Right ventricle myocardium superior (tissue), 1 donor: ENCODE measurements around the gene DHRS7. TPM values are rescaled to one million over a fixed set of nuclear protein-coding genes. Genes with fewer than 3 reads are reported as not detected.
"Not testable (repeated sequence)": the region's sequence is repeated elsewhere in the genome, so short reads cannot be mapped to it uniquely, and the experiment has no call there.

ENCODE experiments used
- ATAC-seq: fragments of 200-7000 bp; cut with Tn5 transposase; one replicate; pipeline ENCODE4 v1.9.1; 2020; ENCODE audit warnings: mild to moderate bottlenecking; ENCODE audit not compliant: poor library complexity
- DNase-seq: peaks from one replicate; pipeline ENCODE4 v3.0.0-alpha.2; 2020
- intact Hi-C: fragments of 100-400 bp; cut with DNase I; formaldehyde crosslinking; loops from one replicate; pipeline ENCODE4 v1.11.2; 2022
- total RNA-seq: library from RNA; stranded (reverse); fragmentation: NEBNext Ultra II Directional; extraction: Animal tissue kit (Norgen Biotek cat#: 25700); gene quantifications from one replicate; pipeline ENCODE4 v1.2.1, GENCODE V29; 2021
- donor health status: DM: no; HTN: yes; CAD: no; lungs with severe emphysema.

Gene DHRS7
- total RNA-seq, 1 donor from 2014 or later, result 34.4 TPM

GRCh38 chr14:60163693-60164092 is 1.5 kb downstream of the DHRS7 start:
- intact Hi-C loops, result loop anchor here (5.0 kb wide), 1 partner anchor 66 kb away; no protein-coding TSS in a partner anchor
- no peak for ATAC-seq
- DNase-seq, result no peak

DNA sequence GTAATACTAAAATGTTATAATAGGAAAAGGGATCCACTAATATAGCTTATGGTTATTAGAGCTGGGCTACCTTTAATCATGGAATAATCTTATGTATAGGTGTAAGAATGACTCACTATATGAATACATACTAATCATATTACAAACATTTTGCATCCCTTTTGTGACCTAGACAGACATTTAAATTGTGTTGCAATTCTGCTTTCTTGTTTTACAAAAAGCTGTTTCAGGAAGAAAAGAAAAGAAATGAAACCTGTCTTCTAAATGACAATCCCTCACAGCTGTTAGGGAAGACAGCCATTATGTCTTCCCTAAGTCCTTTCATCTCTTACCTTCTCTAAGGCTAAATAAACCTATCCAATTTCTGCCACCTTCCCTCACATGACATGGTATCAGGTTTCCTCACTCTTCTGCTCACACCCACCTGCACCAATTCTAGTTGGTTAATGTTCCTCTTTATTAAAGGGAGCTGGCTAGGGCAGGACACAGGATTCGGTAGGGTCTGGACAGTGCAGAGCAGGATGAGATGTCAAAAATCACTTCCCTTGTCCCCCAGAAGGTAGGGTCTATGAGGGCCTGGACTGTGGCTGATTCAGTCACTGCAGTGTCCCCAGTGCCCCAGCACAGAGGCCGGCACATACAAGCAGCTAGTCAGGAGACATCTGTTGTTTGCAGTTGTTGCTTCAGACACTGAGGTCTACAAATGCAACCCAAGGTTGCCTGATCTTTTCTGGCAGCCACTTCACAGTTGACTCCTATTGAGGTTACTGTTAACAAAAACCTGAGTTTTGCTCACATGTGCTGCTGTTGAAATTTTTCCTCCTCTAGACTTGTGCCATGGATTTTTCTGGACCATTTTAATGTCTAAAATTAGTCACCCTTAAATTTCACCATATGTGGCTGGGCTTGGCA is 3.7 kb downstream of the DHRS7 start:
- DNase-seq, result no peak
- no peak for ATAC-seq
- intact Hi-C loops, result loop anchor here (5.0 kb wide), 1 partner anchor 64 kb away; no protein-coding TSS in a partner anchor

DNA sequence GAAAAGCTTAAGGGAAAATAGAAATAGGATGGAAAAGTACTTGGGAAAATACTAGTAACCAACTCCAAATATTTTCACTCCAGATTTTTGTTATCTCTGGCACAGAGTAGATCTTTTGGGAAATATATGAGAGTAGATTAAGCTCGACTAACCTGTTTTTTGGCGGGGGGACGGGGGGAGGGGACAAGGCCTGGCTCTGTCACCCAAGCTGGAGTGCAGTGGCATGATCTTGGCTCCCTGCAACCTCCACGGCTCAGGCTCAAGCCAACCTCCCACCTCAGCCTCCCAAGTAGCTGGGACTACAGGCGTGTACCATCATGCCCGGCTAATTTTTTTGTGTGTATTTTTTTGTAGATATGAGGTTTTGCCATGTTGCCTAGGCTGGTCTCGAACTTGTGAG is 4.8 kb downstream of the DHRS7 start:
- ATAC-seq (no peak), DNase-seq (no peak)
- intact Hi-C loops, result loop anchor here (5.0 kb wide), 1 partner anchor 63 kb away; no protein-coding TSS in a partner anchor

DNA sequence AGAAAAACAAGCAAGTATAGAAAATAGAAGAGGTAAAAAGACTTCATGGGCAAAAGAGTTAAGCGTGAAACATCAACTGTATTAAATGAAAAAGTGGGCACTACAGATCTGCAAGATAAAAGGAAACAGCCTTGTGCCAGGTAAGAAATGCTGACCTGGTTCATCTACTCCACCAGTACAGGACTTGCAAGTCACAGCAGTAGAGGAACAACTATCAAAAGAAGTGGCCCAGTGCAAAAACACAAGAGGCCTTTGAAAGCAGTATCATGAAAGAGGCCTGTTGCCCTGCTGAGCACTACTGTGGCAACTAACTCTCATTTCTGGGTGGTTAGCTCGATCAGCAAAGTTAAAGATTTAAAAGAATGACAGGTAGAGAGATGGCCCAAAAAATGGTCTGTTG is 10.5 kb downstream of the DHRS7 start:
- intact Hi-C loops, result no loop called here
- DNase-seq, result no peak
- no peak for ATAC-seq

DNA sequence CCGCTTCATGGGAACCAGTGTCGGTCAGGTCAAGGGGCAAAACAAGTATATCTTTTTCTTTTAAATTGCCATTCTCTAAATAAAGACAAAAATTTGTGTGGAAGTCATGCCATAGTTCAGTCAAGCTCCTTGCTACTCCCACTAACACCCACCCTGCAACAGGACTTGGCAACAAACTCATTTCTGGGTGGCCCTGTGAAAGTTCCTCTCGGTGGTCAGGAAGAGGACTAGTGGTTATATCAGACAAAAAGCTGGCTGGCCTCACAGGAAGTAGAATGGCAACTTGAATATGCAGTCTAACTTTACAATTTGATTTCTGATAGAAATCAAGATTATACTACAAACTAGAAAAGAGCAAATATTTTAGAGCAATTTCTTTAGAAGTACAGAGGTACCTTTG is 11.2 kb downstream of the DHRS7 start:
- DNase-seq, result no peak
- ATAC-seq, result no peak
- intact Hi-C loops, result no loop called here

DNA sequence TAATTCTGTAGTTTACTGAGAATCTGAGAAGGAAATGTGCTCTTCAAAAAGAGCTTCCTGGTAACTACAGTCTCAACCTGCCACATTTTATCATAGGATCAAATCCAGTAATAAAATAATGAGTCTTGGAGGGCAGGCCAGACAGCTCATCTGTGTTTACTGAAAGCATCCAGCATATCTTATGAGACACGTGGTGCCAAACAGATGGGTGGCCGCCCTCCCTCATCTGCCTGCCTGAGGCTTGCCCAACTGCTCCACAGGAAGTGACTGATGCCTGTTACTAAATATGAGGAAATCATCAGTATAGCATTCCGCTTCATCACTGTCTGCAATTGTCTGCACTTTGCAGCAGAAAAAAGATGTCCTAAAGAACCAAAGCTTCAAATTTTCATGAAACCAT is 13.5 kb downstream of the DHRS7 start:
- ATAC-seq (peak; percentile 83), DNase-seq (peak; percentile 87)
- intact Hi-C loops, result no loop called here

DNA sequence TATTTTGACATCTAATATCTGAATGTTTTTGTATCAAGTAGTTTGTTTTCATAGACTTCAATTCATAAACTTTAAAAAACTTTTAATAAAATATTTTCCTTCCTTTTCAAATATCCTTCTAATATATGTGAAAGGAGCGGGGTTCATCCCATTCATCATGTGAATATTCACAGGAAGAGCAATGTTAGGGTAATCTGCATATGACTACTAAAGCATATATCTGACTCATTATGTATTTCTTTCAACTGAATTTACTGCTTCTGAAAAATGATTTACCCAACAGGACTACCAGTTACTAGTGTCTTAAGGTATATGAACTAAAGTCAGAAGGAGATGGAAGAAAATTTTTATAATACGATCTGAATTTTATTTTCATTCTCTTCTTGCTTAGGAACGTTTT is 30.5 kb downstream of the DHRS7 start:
- intact Hi-C loops, result no loop called here
- ATAC-seq, result no peak
- no peak for DNase-seq

- no peak for DNase-seq
- intact Hi-C loops, result no loop called here
- ATAC-seq, result no peak
Observed at GRCh38 chr14:60133487-60133886, 31.7 kb downstream of the DHRS7 start.

DNA sequence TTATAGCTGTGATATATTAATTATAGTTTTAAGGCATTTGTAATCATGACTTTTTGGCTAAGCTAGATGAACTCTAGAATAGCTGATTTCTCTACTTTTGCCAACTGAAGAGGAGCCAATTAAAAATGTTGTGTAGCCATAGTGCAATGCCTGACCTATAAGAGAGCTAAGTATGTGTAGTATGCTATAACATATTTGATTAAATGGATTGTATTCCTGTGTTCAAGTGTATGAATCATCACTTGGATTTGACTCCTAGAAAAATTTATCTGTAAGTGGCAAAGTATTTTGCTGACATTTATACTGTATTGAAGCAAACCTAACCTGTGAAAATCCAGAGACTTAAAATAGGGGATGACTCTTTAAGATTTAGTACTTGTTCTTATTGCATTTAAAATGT is 39.3 kb downstream of the DHRS7 start:
- intact Hi-C loops, result no loop called here

DNA sequence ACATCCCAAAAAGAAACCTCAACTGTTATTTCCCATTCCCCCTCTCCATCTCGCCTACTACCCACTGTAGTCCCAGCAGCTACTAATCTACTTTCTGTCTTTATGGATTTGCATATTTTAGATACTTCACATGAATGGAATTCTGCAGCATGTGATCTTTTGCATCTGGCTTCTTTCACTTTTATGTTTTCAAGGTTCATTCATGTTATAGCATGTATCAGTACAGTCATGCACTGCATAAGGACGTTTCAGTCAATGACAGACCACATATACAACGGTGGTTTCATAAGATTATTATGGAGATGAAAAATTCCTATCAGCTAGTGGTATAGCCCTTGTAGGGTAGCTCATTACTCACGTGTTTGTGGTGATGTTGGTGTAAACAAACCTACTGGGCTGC is 49.0 kb downstream of the DHRS7 start:
- intact Hi-C loops, result no loop called here
- ATAC-seq (no peak), DNase-seq (no peak)

More for the DNA sequence above, 39.3 kb downstream of the DHRS7 start:
- ATAC-seq (no peak), DNase-seq (no peak)

- intact Hi-C loops, result no loop called here
- ATAC-seq (no peak), DNase-seq (no peak)
Observed at GRCh38 chr14:60114881-60115280, 50.3 kb downstream of the DHRS7 start.

DNA sequence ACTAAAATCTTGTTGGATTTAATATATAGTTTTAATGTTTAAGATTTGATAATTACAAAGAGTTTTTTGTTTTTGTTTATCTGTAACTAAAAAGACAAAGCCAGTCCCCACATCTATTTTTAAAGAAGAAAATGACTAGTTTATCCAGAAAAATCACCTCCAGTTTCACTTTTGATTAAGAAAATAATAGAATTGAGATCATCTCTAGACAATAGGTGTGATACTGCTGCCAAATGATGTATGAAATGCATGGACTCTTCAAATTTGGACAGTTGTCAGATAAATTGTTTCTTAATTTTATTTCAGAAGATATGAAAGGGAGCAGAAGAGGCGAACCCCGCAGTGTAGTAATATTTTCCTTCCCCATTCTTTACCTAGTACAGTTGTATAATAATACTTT is 53.5 kb downstream of the DHRS7 start:
- DNase-seq, result no peak
- ATAC-seq, result no peak
- intact Hi-C loops, result no loop called here

DNA sequence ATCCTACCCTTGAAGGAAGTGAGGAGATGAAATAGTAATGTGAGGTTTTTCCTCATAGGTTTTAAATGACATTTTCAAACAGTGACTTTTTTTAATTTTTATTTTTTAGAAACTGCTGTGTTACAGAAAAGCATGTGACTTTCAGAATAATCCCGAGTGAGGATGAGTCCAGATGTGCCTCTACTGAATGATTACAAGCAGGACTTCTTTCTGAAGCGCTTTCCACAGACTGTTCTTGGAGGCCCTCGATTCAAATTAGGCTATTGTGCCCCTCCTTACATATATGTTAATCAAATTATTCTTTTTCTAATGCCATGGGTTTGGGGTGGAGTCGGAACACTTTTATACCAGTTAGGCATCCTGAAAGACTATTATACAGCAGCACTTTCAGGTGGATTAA is 57.7 kb downstream of the DHRS7 start:
- ATAC-seq, result no peak
- DNase-seq, result no peak
- intact Hi-C loops, result no loop called here

DNA sequence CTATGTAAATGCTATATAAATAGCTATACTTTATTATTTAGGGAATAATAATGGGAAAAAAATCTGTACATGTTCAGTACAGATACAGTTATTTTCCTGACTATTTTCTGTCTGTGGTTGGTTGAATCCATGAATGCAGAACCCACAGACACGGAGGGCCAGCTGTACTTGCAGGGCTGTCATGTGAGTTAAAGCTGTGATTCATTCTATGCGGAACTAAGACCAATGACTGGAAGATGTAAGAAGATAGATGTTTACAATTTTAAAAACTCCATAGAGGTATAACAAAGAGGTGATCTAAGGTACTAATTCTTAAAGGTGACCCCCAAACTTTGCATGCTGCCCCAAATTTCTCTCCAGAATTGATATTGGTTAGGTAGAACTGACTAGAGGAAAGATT is 58.9 kb downstream of the DHRS7 start:
- no peak for DNase-seq
- intact Hi-C loops, result no loop called here
- ATAC-seq, result peak; percentile 56

DNA sequence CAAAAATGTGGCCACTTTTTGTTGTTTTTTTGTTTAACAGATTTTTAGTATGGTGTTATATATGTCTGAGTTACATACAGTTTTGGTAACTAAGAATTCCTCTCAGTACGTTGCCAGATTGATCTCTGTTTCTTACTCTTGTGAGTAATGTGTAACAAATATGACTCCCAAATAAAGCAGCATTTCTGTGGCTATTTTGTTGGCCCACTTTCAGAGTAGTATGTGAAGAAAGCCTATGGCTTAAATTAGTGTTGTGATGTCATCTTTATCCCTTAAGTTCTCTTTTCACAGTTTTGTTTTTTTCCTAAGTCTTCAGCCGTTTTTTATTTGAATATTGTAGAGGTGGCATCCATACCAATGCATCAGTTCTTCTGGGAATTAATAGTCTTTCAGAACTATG is 62.8 kb downstream of the DHRS7 start:
- ATAC-seq, result no peak
- intact Hi-C loops, result no loop called here
- DNase-seq, result no peak

DNA sequence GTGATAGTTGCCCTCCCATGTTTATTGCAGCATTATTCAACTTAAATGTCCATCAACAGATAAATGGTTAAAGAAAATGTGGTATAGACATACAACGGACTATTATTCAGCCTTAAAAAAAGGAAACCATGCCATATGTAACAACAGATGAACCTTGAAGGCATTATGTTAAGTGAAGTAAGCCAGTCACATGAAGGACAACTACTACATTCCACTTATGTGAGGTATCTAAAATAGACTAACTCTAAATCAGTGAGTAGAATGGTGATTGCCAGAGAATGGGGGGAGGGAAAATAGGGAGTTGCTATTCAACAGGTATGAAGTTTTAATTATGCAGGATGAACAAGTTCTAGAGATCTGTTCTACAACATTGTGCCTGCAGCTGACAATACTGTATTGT is 63.4 kb downstream of the DHRS7 start:
- ATAC-seq (peak; percentile 76), DNase-seq (no peak)
- intact Hi-C loops, result no loop called here

- intact Hi-C loops, result loop anchor here (5.0 to 10.0 kb wide), 2 partner anchors 62 to 765 kb away; no protein-coding TSS in a partner anchor
- not testable (repeated sequence) for ATAC-seq, DNase-seq
Observed at GRCh38 chr14:60099855-60100254, 65.3 kb downstream of the DHRS7 start.

- no peak for DNase-seq
- intact Hi-C loops, result loop anchor here (5.0 to 10.0 kb wide), 2 partner anchors 64 to 763 kb away; no protein-coding TSS in a partner anchor
- no peak for ATAC-seq
Observed at GRCh38 chr14:60097974-60098373, 67.2 kb downstream of the DHRS7 start.

- DNase-seq (no peak), ATAC-seq (no peak)
- intact Hi-C loops, result loop anchor here (5.0 to 10.0 kb wide), 2 partner anchors 66 to 761 kb away; no protein-coding TSS in a partner anchor
Observed at GRCh38 chr14:60095781-60096450, 69.3 kb downstream of the DHRS7 start.

- DNase-seq (no peak), ATAC-seq (no peak)
- intact Hi-C loops, result loop anchor here (5.0 to 10.0 kb wide), 2 partner anchors 67 to 760 kb away; no protein-coding TSS in a partner anchor
Observed at GRCh38 chr14:60095231-60095630, 70.0 kb downstream of the DHRS7 start.
